GM18873 (cell line): Measurements from ENCODE around the gene B4GALT1.
A peak's percentile ranks its signal among the peaks of the same experiment; 100 is the strongest.

Experiments
- ATAC-seq: cut with Tn5 transposase; IDR thresholded peaks from one replicate; pipeline ENCODE4 v1.9.1; 2021; ENCODE audit warnings: mild to moderate bottlenecking, moderate library complexity, moderate number of reproducible peaks; ENCODE audit not compliant: unreplicated experiment, low FRiP score

The B4GALT1 gene

GRCh38 chr9:33167084-33167971 lies at the start of gene B4GALT1:
B4GALT1 (minus strand) TSS chr9:33167336; CDS start chr9:33167169, 167 bp downstream.
- peak; percentile 39 for ATAC-seq

- no peak for ATAC-seq
These were observed 44.7 kb upstream of the B4GALT1 start for GRCh38 chr9:33211695-33212393.

- no peak for ATAC-seq
These were observed 43.0 kb upstream of the B4GALT1 start for GRCh38 chr9:33210006-33210715.

- no peak for ATAC-seq
These were observed 42.3 kb upstream of the B4GALT1 start for GRCh38 chr9:33209394-33209793.

GRCh38 chr9:33202552-33203201 lies 35.5 kb upstream of the B4GALT1 start:
- ATAC-seq: peak; percentile 99

- ATAC-seq: peak; percentile 40
These were observed 34.9 kb upstream of the B4GALT1 start for GRCh38 chr9:33202018-33202417.

- no peak for ATAC-seq
These were observed 31.0 kb upstream of the B4GALT1 start for GRCh38 chr9:33198165-33198564.

GRCh38 chr9:33197279-33198152 lies 30.4 kb upstream of the B4GALT1 start:
- ATAC-seq: no peak

- ATAC-seq: no peak
These were observed 29.6 kb upstream of the B4GALT1 start for GRCh38 chr9:33196736-33197135.

GRCh38 chr9:33193818-33194217 lies 26.7 kb upstream of the B4GALT1 start:
- no peak for ATAC-seq

- ATAC-seq: no peak
These were observed 25.5 kb upstream of the B4GALT1 start for GRCh38 chr9:33192493-33193255.

- ATAC-seq: no peak
These were observed 23.0 kb upstream of the B4GALT1 start for GRCh38 chr9:33190021-33190705.

GRCh38 chr9:33189331-33189791 lies 22.2 kb upstream of the B4GALT1 start:
- ATAC-seq: no peak

- no peak for ATAC-seq
These were observed 21.6 kb upstream of the B4GALT1 start for GRCh38 chr9:33188711-33189110.

GRCh38 chr9:33187519-33188218 lies 20.5 kb upstream of the B4GALT1 start:
- no peak for ATAC-seq

GRCh38 chr9:33186457-33187168 lies 19.5 kb upstream of the B4GALT1 start:
- no peak for ATAC-seq

- ATAC-seq: no peak
These were observed 18.7 kb upstream of the B4GALT1 start for GRCh38 chr9:33185858-33186257.
